Mesenchymal stem cell (in vitro differentiated cells and primary cell): ENCODE measurements around the gene SOX6.

ENCODE experiments used
- DNase-seq: peaks from one replicate; pipeline ENCODE4 v3.0.0-alpha.2; 2013
- H2AFZ ChIP-seq: one replicate; pipeline ENCODE4 v1.6.1; 2013; ENCODE audit warnings: low read depth, mild to moderate bottlenecking, control low read depth, inconsistent platforms, low read length, moderate library complexity
- H2AK5ac ChIP-seq: 2 replicates; pipeline ENCODE4 v1.6.1; 2013; ENCODE audit warnings: low read length, moderate library complexity, mild to moderate bottlenecking, inconsistent platforms; ENCODE audit not compliant: severe bottlenecking
- H2BK120ac ChIP-seq: one replicate; pipeline ENCODE4 v1.6.1; 2013; ENCODE audit warnings: low read depth, mild to moderate bottlenecking, inconsistent platforms, low read length, moderate library complexity
- H2BK12ac ChIP-seq, 2 experiments: one replicate each; pipeline ENCODE4 v1.6.1; 2013; ENCODE audit warnings: inconsistent platforms in 2 of 2, low read length in 2 of 2, mild to moderate bottlenecking in 2 of 2, moderate library complexity in 2 of 2, control low read depth in 1 of 2
- H2BK15ac ChIP-seq: one replicate; pipeline ENCODE4 v1.6.1; 2013; ENCODE audit warnings: mild to moderate bottlenecking, low read depth, inconsistent platforms; ENCODE audit not compliant: poor library complexity, severe bottlenecking
- H2BK5ac ChIP-seq: 2 replicates; pipeline ENCODE4 v1.6.1; 2013; ENCODE audit warnings: low read depth, mild to moderate bottlenecking, low read length, control low read depth, inconsistent platforms; ENCODE audit not compliant: poor library complexity, severe bottlenecking
- H3K14ac ChIP-seq, 2 experiments: one replicate each; pipeline ENCODE4 v1.6.1; 2013; ENCODE audit warnings: inconsistent platforms in 2 of 2, low read length in 2 of 2, control low read depth in 1 of 2, mild to moderate bottlenecking in 1 of 2, moderate library complexity in 1 of 2
- H3K18ac ChIP-seq, 2 experiments: one replicate each; pipeline ENCODE4 v1.6.1; 2013; ENCODE audit warnings: inconsistent platforms in 2 of 2, low read length in 2 of 2, control low read depth in 1 of 2, low read depth in 1 of 2, mild to moderate bottlenecking in 1 of 2
- H3K23ac ChIP-seq, 2 experiments: one replicate each; pipeline ENCODE4 v1.6.1; 2013; ENCODE audit warnings: inconsistent platforms in 2 of 2, low read length in 2 of 2, mild to moderate bottlenecking in 2 of 2, moderate library complexity in 2 of 2, control low read depth in 1 of 2
- H3K27ac ChIP-seq: 2 replicates; pipeline ENCODE4 v1.5.1; 2013; ENCODE audit warnings: mild to moderate bottlenecking, moderate library complexity, low read length, control low read depth, inconsistent platforms; ENCODE audit not compliant: poor library complexity, severe bottlenecking
- H3K27me3 ChIP-seq, 2 experiments: 2 replicates each; pipeline versions ENCODE4 v1.6.1 to v1.7.0; 2013; ENCODE audit warnings: low read length in 2 of 2, mild to moderate bottlenecking in 2 of 2, moderate library complexity in 2 of 2, control low read depth in 1 of 2, inconsistent platforms in 1 of 2; ENCODE audit not compliant: control insufficient read depth in 1 of 2, insufficient read depth in 1 of 2
- H3K36me3 ChIP-seq, 2 experiments: 2 replicates each; pipeline versions ENCODE4 v1.6.1 to v1.7.0; 2013; ENCODE audit warnings: low read length in 2 of 2, control low read depth in 1 of 2, inconsistent platforms in 1 of 2, low read depth in 1 of 2, mild to moderate bottlenecking in 1 of 2; ENCODE audit not compliant: insufficient read depth in 2 of 2, control insufficient read depth in 1 of 2
- H3K4ac ChIP-seq, 2 experiments: one replicate each; pipeline ENCODE4 v1.6.1; 2013; ENCODE audit warnings: inconsistent platforms in 2 of 2, low read length in 2 of 2, mild to moderate bottlenecking in 2 of 2, moderate library complexity in 2 of 2, control low read depth in 1 of 2, low read depth in 1 of 2
- H3K4me1 ChIP-seq: 2 replicates; pipeline ENCODE4 v1.6.1; 2013; ENCODE audit warnings: low read depth, low read length, control low read depth; ENCODE audit not compliant: control insufficient read depth, insufficient read depth
- H3K4me2 ChIP-seq: 2 replicates; pipeline ENCODE4 v1.6.1; 2013; ENCODE audit warnings: low read length, mild to moderate bottlenecking, inconsistent platforms; ENCODE audit not compliant: poor library complexity, severe bottlenecking
- H3K4me3 ChIP-seq, 2 experiments: 2 replicates each; pipeline versions ENCODE4 v1.5.1 to v1.7.0; 2013; ENCODE audit warnings: low read length in 2 of 2, mild to moderate bottlenecking in 2 of 2, control low read depth in 1 of 2, low read depth in 1 of 2; ENCODE audit not compliant: insufficient read depth in 1 of 2
- H3K79me1 ChIP-seq: replicated peaks from 2 replicates; pipeline ENCODE4 v1.6.1; 2013; ENCODE audit warnings: mild to moderate bottlenecking, control low read depth, low read length, inconsistent platforms; ENCODE audit not compliant: poor library complexity, severe bottlenecking
- H3K9ac ChIP-seq: 2 replicates; pipeline ENCODE4 v1.7.0; 2013; ENCODE audit warnings: mild to moderate bottlenecking, low read length, moderate library complexity
- H3K9me3 ChIP-seq: 2 replicates; pipeline ENCODE4 v1.7.0; 2013; ENCODE audit warnings: mild to moderate bottlenecking, low read length; ENCODE audit not compliant: control insufficient read depth
- H4K8ac ChIP-seq: one replicate; pipeline ENCODE4 v1.6.1; 2013; ENCODE audit warnings: inconsistent platforms, mild to moderate bottlenecking, low read length, moderate library complexity
- H4K91ac ChIP-seq: one replicate; pipeline ENCODE4 v1.6.1; 2013; ENCODE audit warnings: mild to moderate bottlenecking, low read length, inconsistent platforms
- WGBS: methylation state at CpG from one replicate; pipeline ENCODE4 v1.1.7; 2013; ENCODE audit warnings: mixed read lengths; 5-methylcytosine and 5-hydroxymethylcytosine counted together

Gene SOX6

GRCh38 chr11:16216831-16217230 lies 139.5 kb downstream of the SOX6 start:
- no peaks in the 10 kb centered on the region for H3K36me3 ChIP-seq
- 86% methylated on average over 3 of the region's 3 CpGs for WGBS
- H4K8ac ChIP-seq: no peak overlapping the region
- no peak overlapping the region for H2BK15ac ChIP-seq
- H2BK120ac ChIP-seq: no peak overlapping the region
- no peak overlapping the region for H3K9ac ChIP-seq
- no peak overlapping the region for H3K4me3 ChIP-seq
- H3K18ac ChIP-seq: no peak overlapping the region
- H3K14ac ChIP-seq: no peak overlapping the region
- H3K27me3 ChIP-seq: no peaks in the 10 kb centered on the region
- no peaks in the 10 kb centered on the region for H3K9me3 ChIP-seq
- DNase-seq: no peak
- no peak overlapping the region for H2BK12ac ChIP-seq
- no peak overlapping the region for H3K4me2 ChIP-seq
- no peak overlapping the region for H3K27ac ChIP-seq
- no peak overlapping the region for H2AFZ ChIP-seq
- H3K4me1 ChIP-seq: no peaks in the 10 kb centered on the region
- no peaks in the 10 kb centered on the region for H3K79me1 ChIP-seq
- no peak overlapping the region for H3K23ac ChIP-seq
- no peak overlapping the region for H3K4ac ChIP-seq
- no peak overlapping the region for H4K91ac ChIP-seq
- H2BK5ac ChIP-seq: no peak overlapping the region
- no peak overlapping the region for H2AK5ac ChIP-seq

- Histone ChIP-seq H3K27me3 (no peaks in the 10 kb centered on the region), H3K27ac (no peak overlapping the region), H3K14ac (no peak overlapping the region), H2AK5ac (no peak overlapping the region), H3K4me1 (no peaks in the 10 kb centered on the region), H2AFZ (no peak overlapping the region), H3K4ac (no peak overlapping the region), H2BK120ac (no peak overlapping the region), H3K18ac (no peak overlapping the region), H3K79me1 (no peaks in the 10 kb centered on the region), H3K9me3 (no peaks in the 10 kb centered on the region), H3K23ac (no peak overlapping the region), H3K9ac (no peak overlapping the region), H3K4me2 (no peak overlapping the region), H4K8ac (no peak overlapping the region), H3K36me3 (no peaks in the 10 kb centered on the region), H2BK12ac (no peak overlapping the region), H2BK15ac (no peak overlapping the region), H2BK5ac (no peak overlapping the region), H4K91ac (no peak overlapping the region), H3K4me3 (no peak overlapping the region)
- DNase-seq: no peak
- WGBS: no CpG with 5 or more reads among the region's 1 CpG
Measured at GRCh38 chr11:16215352-16215751, 141.0 kb downstream of the SOX6 start.

- H3K36me3 ChIP-seq: no peaks in the 10 kb centered on the region
- H3K18ac ChIP-seq: no peak overlapping the region
- no peaks in the 10 kb centered on the region for H3K4me1 ChIP-seq
- no peak overlapping the region for H3K4ac ChIP-seq
- H3K4me2 ChIP-seq: no peak overlapping the region
- no peak overlapping the region for H3K9ac ChIP-seq
- H2AFZ ChIP-seq: no peak overlapping the region
- H4K8ac ChIP-seq: no peak overlapping the region
- H4K91ac ChIP-seq: no peak overlapping the region
- no peak overlapping the region for H3K23ac ChIP-seq
- H2BK12ac ChIP-seq: no peak overlapping the region
- no peaks in the 10 kb centered on the region for H3K79me1 ChIP-seq
- H2BK15ac ChIP-seq: no peak overlapping the region
- H3K9me3 ChIP-seq: no peaks in the 10 kb centered on the region
- no peak overlapping the region for H3K4me3 ChIP-seq
- no peak overlapping the region for H2BK120ac ChIP-seq
- no peaks in the 10 kb centered on the region for H3K27me3 ChIP-seq
- no peak for DNase-seq
- H3K14ac ChIP-seq: no peak overlapping the region
- H2BK5ac ChIP-seq: no peak overlapping the region
- no peak overlapping the region for H3K27ac ChIP-seq
- H2AK5ac ChIP-seq: no peak overlapping the region
Measured at GRCh38 chr11:16211407-16211806, 144.9 kb downstream of the SOX6 start.

GRCh38 chr11:16204261-16204660 lies 152.1 kb downstream of the SOX6 start:
- H3K27me3 ChIP-seq: no peaks in the 10 kb centered on the region
- no peak overlapping the region for H3K27ac ChIP-seq
- no peak for DNase-seq
- peaks cover 2% of the 10 kb centered on the region for H3K9me3 ChIP-seq
- H3K18ac ChIP-seq: no peak overlapping the region
- no peak overlapping the region for H2AFZ ChIP-seq
- no peak overlapping the region for H2BK120ac ChIP-seq
- H3K14ac ChIP-seq: no peak overlapping the region
- H3K9ac ChIP-seq: no peak overlapping the region
- no peaks in the 10 kb centered on the region for H3K79me1 ChIP-seq
- no peaks in the 10 kb centered on the region for H3K36me3 ChIP-seq
- no peak overlapping the region for H3K4me2 ChIP-seq
- H3K4me1 ChIP-seq: no peaks in the 10 kb centered on the region
- H2BK12ac ChIP-seq: no peak overlapping the region
- no peak overlapping the region for H4K91ac ChIP-seq
- no peak overlapping the region for H2AK5ac ChIP-seq
- WGBS: 100% methylated on average over 1 of the region's 3 CpGs
- H3K4ac ChIP-seq: no peak overlapping the region
- no peak overlapping the region for H3K23ac ChIP-seq
- no peak overlapping the region for H4K8ac ChIP-seq
- no peak overlapping the region for H2BK15ac ChIP-seq
- no peak overlapping the region for H2BK5ac ChIP-seq
- H3K4me3 ChIP-seq: no peak overlapping the region
